ENCODE data around the gene ANKRD24.
"Not testable (repeated sequence)": the region's sequence is repeated elsewhere in the genome, so short reads cannot be mapped to it uniquely, and the experiment has no call there.

The ANKRD24 gene

DNA sequence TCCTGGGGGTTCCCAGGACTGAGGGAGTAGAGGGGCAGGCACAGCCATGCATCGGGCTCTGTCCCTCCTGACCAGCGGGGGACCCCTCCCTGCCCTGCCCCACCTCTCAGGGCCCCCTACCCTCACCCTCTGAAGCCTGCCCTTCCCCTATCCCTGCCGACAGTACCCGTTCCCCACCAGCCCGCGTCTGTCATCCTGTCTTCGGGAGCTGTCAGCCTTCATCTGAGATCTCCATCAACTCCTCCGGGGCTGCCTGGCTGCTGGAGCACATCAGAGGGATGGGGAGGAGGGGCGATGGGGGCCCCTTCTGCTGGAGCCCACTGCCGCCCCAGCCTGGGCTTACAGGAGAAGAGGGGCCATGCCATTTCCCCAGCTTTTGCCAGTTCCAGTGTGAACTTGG lies 90.4 kb downstream of the ANKRD24 start:
- Histone ChIP-seq H3K56ac (ENCODE audit: low read length) (no peak overlapping the region), H3K4me1 (ENCODE audit: control insufficient read depth, low read depth, low read length) (no peaks in the 10 kb centered on the region), H3K79me1 (ENCODE audit: low read length) (no peaks in the 10 kb centered on the region), H3K36me3 (ENCODE audit: control insufficient read depth, insufficient read depth, low read length) (no peaks in the 10 kb centered on the region), H2BK15ac (replicated peaks; ENCODE audit: low read depth) (no peak overlapping the region), H2BK5ac (ENCODE audit: low read length) (no peak overlapping the region), H3K23ac (ENCODE audit: low read length) (no peak overlapping the region), H2AK5ac (ENCODE audit: low read length) (no peak overlapping the region), H4K5ac (ENCODE audit: low read length) (no peak overlapping the region), H3K4ac (ENCODE audit: low read depth, low read length) (no peak overlapping the region), H3K9ac (ENCODE audit: low read length) (no peak overlapping the region), H3K4me2 (ENCODE audit: low read length) (no peak overlapping the region), H3K27ac (ENCODE audit: low read depth, low read length) (no peak overlapping the region), H2BK120ac (ENCODE audit: low read depth, low read length) (no peak overlapping the region), H3K4me3 (ENCODE audit: low read length) (no peak overlapping the region), H3K18ac (ENCODE audit: low read length) (no peak overlapping the region), H3K79me2 (ENCODE audit: control insufficient read depth, insufficient read depth, low read length) (no peaks in the 10 kb centered on the region), H4K8ac (ENCODE audit: low read depth, low read length) (no peak overlapping the region), H3K27me3 (ENCODE audit: insufficient read depth, low read length, poor library complexity) (no peaks in the 10 kb centered on the region)
- WGBS (ENCODE audit: extremely low coverage, insufficient coverage, low lambda C conversion rate) = no CpG with 5 or more reads among the region's 10 CpGs
- no peak for DNase-seq

DNA sequence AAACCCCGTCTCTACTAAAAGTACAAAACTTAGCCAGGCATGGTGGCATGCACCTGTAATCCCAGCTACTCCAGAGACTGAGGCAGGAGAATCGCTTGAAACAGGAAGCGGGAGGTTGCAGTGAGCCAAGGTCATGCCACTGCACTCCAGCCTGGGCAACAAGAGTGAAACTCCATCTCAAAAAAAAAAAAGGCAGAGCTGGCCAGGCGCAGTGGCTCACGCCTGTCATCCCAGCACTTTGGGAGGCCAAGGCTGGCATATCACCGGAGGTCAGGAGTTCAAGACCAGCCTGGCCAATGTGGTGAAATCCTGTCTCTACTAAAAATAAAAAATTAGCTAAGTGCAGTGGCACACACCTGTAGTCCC lies 91.8 kb downstream of the ANKRD24 start:
- H3K23ac ChIP-seq (ENCODE audit: low read length); H3K79me2 ChIP-seq (ENCODE audit: control insufficient read depth, insufficient read depth, low read length); H3K36me3 ChIP-seq (ENCODE audit: control insufficient read depth, insufficient read depth, low read length); H4K5ac ChIP-seq (ENCODE audit: low read length); H3K4me3 ChIP-seq (ENCODE audit: low read length); H2AK5ac ChIP-seq (ENCODE audit: low read length); H3K27ac ChIP-seq (ENCODE audit: low read depth, low read length); H3K9ac ChIP-seq (ENCODE audit: low read length); H3K79me1 ChIP-seq (ENCODE audit: low read length); DNase-seq; H2BK15ac ChIP-seq (replicated peaks; ENCODE audit: low read depth); H3K56ac ChIP-seq (ENCODE audit: low read length); H3K4me2 ChIP-seq (ENCODE audit: low read length); H3K4me1 ChIP-seq (ENCODE audit: control insufficient read depth, low read depth, low read length); H3K4ac ChIP-seq (ENCODE audit: low read depth, low read length); H3K18ac ChIP-seq (ENCODE audit: low read length); H4K8ac ChIP-seq (ENCODE audit: low read depth, low read length); H2BK5ac ChIP-seq (ENCODE audit: low read length); H2BK120ac ChIP-seq (ENCODE audit: low read depth, low read length); H3K27me3 ChIP-seq (ENCODE audit: insufficient read depth, low read length, poor library complexity): not testable (repeated sequence)
- WGBS (ENCODE audit: extremely low coverage, insufficient coverage, low lambda C conversion rate) = no CpG with 5 or more reads among the region's 6 CpGs

Data from mesendoderm (in vitro differentiated cells).